ENCODE results near the gene STK10.
A peak's percentile ranks its signal among the peaks of the same experiment; 100 is the strongest.

STK10 gene

GRCh38 chr5:172111852-172112225, 76.2 kb downstream of the STK10 start:
- peak overlapping the region; percentile 15 for H3K4me3 ChIP-seq (ENCODE audit: insufficient read depth, low read depth, low read length, poor library complexity, severe bottlenecking)
- peaks cover 55% of the 10 kb centered on the region for H3K4me1 ChIP-seq (ENCODE audit: control insufficient read depth, insufficient read depth, low read length, poor library complexity, severe bottlenecking)
- no peaks in the 10 kb centered on the region for H3K9me3 ChIP-seq (ENCODE audit: control insufficient read depth, low read length)
- H3K27ac ChIP-seq (ENCODE audit: insufficient read depth, low read length, poor library complexity, severe bottlenecking): peak overlapping the region; percentile 73
- no peaks in the 10 kb centered on the region for H3K27me3 ChIP-seq (replicated peaks; ENCODE audit: control insufficient read depth, insufficient read depth, low read length, poor library complexity, severe bottlenecking)
- peaks cover 7% of the 10 kb centered on the region for H3K36me3 ChIP-seq (ENCODE audit: control insufficient read depth, insufficient read depth, low read length)
- no peak for DNase-seq

GRCh38 chr5:172110921-172111851, 76.8 kb downstream of the STK10 start:
- peak overlapping the region; percentile 73 for H3K27ac ChIP-seq (ENCODE audit: insufficient read depth, low read length, poor library complexity, severe bottlenecking)
- H3K4me1 ChIP-seq (ENCODE audit: control insufficient read depth, insufficient read depth, low read length, poor library complexity, severe bottlenecking): peaks cover 59% of the 10 kb centered on the region
- peaks cover 10% of the 10 kb centered on the region for H3K36me3 ChIP-seq (ENCODE audit: control insufficient read depth, insufficient read depth, low read length)
- DNase-seq: peak; percentile 56 to 68 (median 58)
- H3K9me3 ChIP-seq (ENCODE audit: control insufficient read depth, low read length): no peaks in the 10 kb centered on the region
- H3K27me3 ChIP-seq (replicated peaks; ENCODE audit: control insufficient read depth, insufficient read depth, low read length, poor library complexity, severe bottlenecking): no peaks in the 10 kb centered on the region
- peak overlapping the region; percentile 15 for H3K4me3 ChIP-seq (ENCODE audit: insufficient read depth, low read depth, low read length, poor library complexity, severe bottlenecking)

- no peak for DNase-seq
- H3K4me3 ChIP-seq (ENCODE audit: insufficient read depth, low read depth, low read length, poor library complexity, severe bottlenecking): no peak overlapping the region
- H3K27ac ChIP-seq (ENCODE audit: insufficient read depth, low read length, poor library complexity, severe bottlenecking): peak overlapping the region; percentile 73
- peaks cover 13% of the 10 kb centered on the region for H3K36me3 ChIP-seq (ENCODE audit: control insufficient read depth, insufficient read depth, low read length)
- peaks cover 52% of the 10 kb centered on the region for H3K4me1 ChIP-seq (ENCODE audit: control insufficient read depth, insufficient read depth, low read length, poor library complexity, severe bottlenecking)
- no peaks in the 10 kb centered on the region for H3K9me3 ChIP-seq (ENCODE audit: control insufficient read depth, low read length)
- H3K27me3 ChIP-seq (replicated peaks; ENCODE audit: control insufficient read depth, insufficient read depth, low read length, poor library complexity, severe bottlenecking): no peaks in the 10 kb centered on the region
Measured at GRCh38 chr5:172110260-172110815, 77.7 kb downstream of the STK10 start.

- Histone ChIP-seq H3K4me1 (ENCODE audit: control insufficient read depth, insufficient read depth, low read length, poor library complexity, severe bottlenecking) (peaks cover 46% of the 10 kb centered on the region), H3K27ac (ENCODE audit: insufficient read depth, low read length, poor library complexity, severe bottlenecking) (no peak overlapping the region), H3K27me3 (replicated peaks; ENCODE audit: control insufficient read depth, insufficient read depth, low read length, poor library complexity, severe bottlenecking) (no peaks in the 10 kb centered on the region), H3K4me3 (ENCODE audit: insufficient read depth, low read depth, low read length, poor library complexity, severe bottlenecking) (no peak overlapping the region), H3K9me3 (ENCODE audit: control insufficient read depth, low read length) (no peaks in the 10 kb centered on the region), H3K36me3 (ENCODE audit: control insufficient read depth, insufficient read depth, low read length) (peaks cover 19% of the 10 kb centered on the region)
- no peak for DNase-seq
Measured at GRCh38 chr5:172109749-172110148, 78.3 kb downstream of the STK10 start.

- H3K4me3 ChIP-seq (ENCODE audit: insufficient read depth, low read depth, low read length, poor library complexity, severe bottlenecking): no peak overlapping the region
- peaks cover 40% of the 10 kb centered on the region for H3K36me3 ChIP-seq (ENCODE audit: control insufficient read depth, insufficient read depth, low read length)
- H3K27ac ChIP-seq (ENCODE audit: insufficient read depth, low read length, poor library complexity, severe bottlenecking): peak overlapping the region; percentile 35
- no peak for DNase-seq
- no peaks in the 10 kb centered on the region for H3K9me3 ChIP-seq (ENCODE audit: control insufficient read depth, low read length)
- H3K27me3 ChIP-seq (replicated peaks; ENCODE audit: control insufficient read depth, insufficient read depth, low read length, poor library complexity, severe bottlenecking): no peaks in the 10 kb centered on the region
- H3K4me1 ChIP-seq (ENCODE audit: control insufficient read depth, insufficient read depth, low read length, poor library complexity, severe bottlenecking): peaks cover 33% of the 10 kb centered on the region
Measured at GRCh38 chr5:172107571-172107970, 80.5 kb downstream of the STK10 start.

- Histone ChIP-seq H3K4me3 (ENCODE audit: insufficient read depth, low read depth, low read length, poor library complexity, severe bottlenecking) (no peak overlapping the region), H3K36me3 (ENCODE audit: control insufficient read depth, insufficient read depth, low read length) (peaks cover 48% of the 10 kb centered on the region), H3K4me1 (ENCODE audit: control insufficient read depth, insufficient read depth, low read length, poor library complexity, severe bottlenecking) (peaks cover 28% of the 10 kb centered on the region), H3K27ac (ENCODE audit: insufficient read depth, low read length, poor library complexity, severe bottlenecking) (peak overlapping the region; percentile 35), H3K9me3 (ENCODE audit: control insufficient read depth, low read length) (no peaks in the 10 kb centered on the region), H3K27me3 (replicated peaks; ENCODE audit: control insufficient read depth, insufficient read depth, low read length, poor library complexity, severe bottlenecking) (no peaks in the 10 kb centered on the region)
- DNase-seq: peak; percentile 41 to 66 (median 58)
Measured at GRCh38 chr5:172106511-172107356, 81.3 kb downstream of the STK10 start.

GRCh38 chr5:172105811-172106210, 82.2 kb downstream of the STK10 start:
- no peak for DNase-seq
- H3K36me3 ChIP-seq (ENCODE audit: control insufficient read depth, insufficient read depth, low read length): peaks cover 58% of the 10 kb centered on the region
- no peaks in the 10 kb centered on the region for H3K27me3 ChIP-seq (replicated peaks; ENCODE audit: control insufficient read depth, insufficient read depth, low read length, poor library complexity, severe bottlenecking)
- no peak overlapping the region for H3K27ac ChIP-seq (ENCODE audit: insufficient read depth, low read length, poor library complexity, severe bottlenecking)
- H3K9me3 ChIP-seq (ENCODE audit: control insufficient read depth, low read length): no peaks in the 10 kb centered on the region
- H3K4me3 ChIP-seq (ENCODE audit: insufficient read depth, low read depth, low read length, poor library complexity, severe bottlenecking): no peak overlapping the region
- H3K4me1 ChIP-seq (ENCODE audit: control insufficient read depth, insufficient read depth, low read length, poor library complexity, severe bottlenecking): peaks cover 18% of the 10 kb centered on the region

- Histone ChIP-seq H3K36me3 (ENCODE audit: control insufficient read depth, insufficient read depth, low read length) (peaks cover 65% of the 10 kb centered on the region), H3K9me3 (ENCODE audit: control insufficient read depth, low read length) (no peaks in the 10 kb centered on the region), H3K4me3 (ENCODE audit: insufficient read depth, low read depth, low read length, poor library complexity, severe bottlenecking) (no peak overlapping the region), H3K4me1 (ENCODE audit: control insufficient read depth, insufficient read depth, low read length, poor library complexity, severe bottlenecking) (peaks cover 11% of the 10 kb centered on the region), H3K27me3 (replicated peaks; ENCODE audit: control insufficient read depth, insufficient read depth, low read length, poor library complexity, severe bottlenecking) (no peaks in the 10 kb centered on the region), H3K27ac (ENCODE audit: insufficient read depth, low read length, poor library complexity, severe bottlenecking) (peak overlapping the region; percentile 11)
- DNase-seq: no peak
Measured at GRCh38 chr5:172104801-172105701, 83.0 kb downstream of the STK10 start.

- H3K27ac ChIP-seq (ENCODE audit: insufficient read depth, low read length, poor library complexity, severe bottlenecking): no peak overlapping the region
- no peaks in the 10 kb centered on the region for H3K27me3 ChIP-seq (replicated peaks; ENCODE audit: control insufficient read depth, insufficient read depth, low read length, poor library complexity, severe bottlenecking)
- no peaks in the 10 kb centered on the region for H3K9me3 ChIP-seq (ENCODE audit: control insufficient read depth, low read length)
- peaks cover 71% of the 10 kb centered on the region for H3K36me3 ChIP-seq (ENCODE audit: control insufficient read depth, insufficient read depth, low read length)
- no peak for DNase-seq
- H3K4me1 ChIP-seq (ENCODE audit: control insufficient read depth, insufficient read depth, low read length, poor library complexity, severe bottlenecking): peaks cover 10% of the 10 kb centered on the region
- H3K4me3 ChIP-seq (ENCODE audit: insufficient read depth, low read depth, low read length, poor library complexity, severe bottlenecking): no peak overlapping the region
Measured at GRCh38 chr5:172104021-172104420, 84.0 kb downstream of the STK10 start.
